GM12891 (cell line): ENCODE results near the gene FCN2.

Source experiments
- DNase-seq: peaks from one replicate; pipeline ENCODE4 v3.0.0; 2011; ENCODE audit warnings: low spot score; ENCODE audit not compliant: insufficient read length
- FAIRE-seq: peaks from 2 replicates; lab custom pipeline; 2011; peaks lifted over from hg19 to GRCh38; lab: Jason Lieb, UNC
- PAX5 ChIP-seq: IDR thresholded peaks from 2 replicates; pipeline ENCODE4 v1.6.1; 2011; ENCODE audit warnings: low read length, moderate library complexity, mild to moderate bottlenecking; ENCODE audit not compliant: insufficient read depth, severe bottlenecking
- POLR2A ChIP-seq: IDR thresholded peaks from 2 replicates; pipeline ENCODE4 v1.6.1; 2011; ENCODE audit warnings: low read depth, low read length, control low read depth
- POLR2AphosphoS5 ChIP-seq: IDR thresholded peaks from 2 replicates; pipeline ENCODE4 v1.6.1; 2011; ENCODE audit warnings: low read depth, low read length, control low read depth
- POU2F2 ChIP-seq: IDR thresholded peaks from 2 replicates; pipeline ENCODE4 v1.6.1; 2011; ENCODE audit warnings: low read depth, mild to moderate bottlenecking, control low read depth, low read length, moderate library complexity
- SPI1 ChIP-seq: IDR thresholded peaks from 2 replicates; pipeline ENCODE4 v1.6.1; 2011; ENCODE audit warnings: low read depth, low read length, control low read depth
- TAF1 ChIP-seq: IDR thresholded peaks from 2 replicates; pipeline ENCODE4 v1.6.1; 2011; ENCODE audit warnings: low read depth, low read length, control low read depth

The FCN2 gene

GRCh38 chr9:134894136-134894860, 13.7 kb downstream of the FCN2 start:
- no peak for TF ChIP-seq SPI1
- no peak for TF ChIP-seq POLR2AphosphoS5
- no peak for TF ChIP-seq PAX5
- TF ChIP-seq TAF1 = no peak
- TF ChIP-seq POU2F2 = no peak
- TF ChIP-seq POLR2A = no peak
- peak; percentile 45 for FAIRE-seq
- no peak for DNase-seq

GRCh38 chr9:134895097-134895496, 14.5 kb downstream of the FCN2 start:
- TF ChIP-seq PAX5 (no peak), POLR2A (no peak), POU2F2 (no peak), TAF1 (no peak)
- no peak for FAIRE-seq
- DNase-seq = no peak

- TF ChIP-seq POU2F2 (no peak), SPI1 (no peak), PAX5 (no peak), POLR2A (no peak), POLR2AphosphoS5 (no peak), TAF1 (no peak)
- DNase-seq (no peak), FAIRE-seq (no peak)
Observed at GRCh38 chr9:134895567-134895907, 14.9 kb downstream of the FCN2 start.

GRCh38 chr9:134895908-134896833, 15.6 kb downstream of the FCN2 start:
- DNase-seq (no peak), FAIRE-seq (peak; percentile 76)
- TF ChIP-seq SPI1 (no peak), POLR2A (no peak), POLR2AphosphoS5 (no peak), PAX5 (no peak), TAF1 (no peak), POU2F2 (no peak)

GRCh38 chr9:134896834-134897583, 16.4 kb downstream of the FCN2 start:
- FAIRE-seq (no peak), DNase-seq (no peak)
- TF ChIP-seq PAX5 = no peak
- TF ChIP-seq POLR2A = no peak
- no peak for TF ChIP-seq POU2F2
- TF ChIP-seq TAF1 = no peak
- no peak for TF ChIP-seq SPI1
- TF ChIP-seq POLR2AphosphoS5 = no peak

GRCh38 chr9:134897584-134898170, 17.1 kb downstream of the FCN2 start:
- FAIRE-seq = peak; percentile 23
- TF ChIP-seq TAF1 = no peak
- no peak for TF ChIP-seq SPI1
- TF ChIP-seq PAX5 = no peak
- no peak for TF ChIP-seq POLR2A
- TF ChIP-seq POLR2AphosphoS5 = no peak
- TF ChIP-seq POU2F2 = no peak
- DNase-seq = no peak

GRCh38 chr9:134898319-134898718, 17.7 kb downstream of the FCN2 start:
- no peak for DNase-seq
- no peak for FAIRE-seq
- no peak for TF ChIP-seq POU2F2
- no peak for TF ChIP-seq PAX5
- no peak for TF ChIP-seq POLR2AphosphoS5
- TF ChIP-seq TAF1 = no peak
- TF ChIP-seq SPI1 = no peak
- no peak for TF ChIP-seq POLR2A

GRCh38 chr9:134899168-134899567, 18.6 kb downstream of the FCN2 start:
- TF ChIP-seq POU2F2 (no peak), TAF1 (no peak), POLR2AphosphoS5 (no peak), POLR2A (no peak), SPI1 (no peak), PAX5 (no peak)
- no peak for DNase-seq
- FAIRE-seq = no peak

GRCh38 chr9:134899818-134900217, 19.2 kb downstream of the FCN2 start:
- TF ChIP-seq POU2F2 = no peak
- no peak for TF ChIP-seq POLR2A
- no peak for TF ChIP-seq POLR2AphosphoS5
- TF ChIP-seq PAX5 = no peak
- TF ChIP-seq SPI1 = no peak
- TF ChIP-seq TAF1 = no peak
- DNase-seq = no peak
- no peak for FAIRE-seq
